ENCODE measurements around the gene GFPT2.

GRCh38 chr5:180358694-180359093, 5.6 kb upstream of the GFPT2 start:
- TF ChIP-seq CTCF (IDR thresholded peaks at IDR 0.05) (no peak), POLR2A (IDR thresholded peaks at IDR 0.05) (no peak)
